ENCODE results near the gene NAV2.
"Not testable (repeated sequence)": the region's sequence is repeated elsewhere in the genome, so short reads cannot be mapped to it uniquely, and the experiment has no call there.

The NAV2 gene

GRCh38 chr11:19952911-19953310 is 240.3 kb downstream of the NAV2 start:
- no peak for DNase-seq (ENCODE audit: low read depth)

- DNase-seq (ENCODE audit: low read depth): no peak
These were observed 240.7 kb downstream of the NAV2 start for GRCh38 chr11:19953336-19953735.

GRCh38 chr11:19953909-19954308 is 241.3 kb downstream of the NAV2 start:
- DNase-seq (ENCODE audit: low read depth): no peak

GRCh38 chr11:19954899-19955298 is 242.3 kb downstream of the NAV2 start:
- DNase-seq (ENCODE audit: low read depth): no peak

GRCh38 chr11:19955660-19956059 is 243.0 kb downstream of the NAV2 start:
- DNase-seq (ENCODE audit: low read depth): no peak

GRCh38 chr11:19956228-19956627 is 243.6 kb downstream of the NAV2 start:
- DNase-seq (ENCODE audit: low read depth): no peak

GRCh38 chr11:19957294-19957943 is 244.8 kb downstream of the NAV2 start:
- DNase-seq (ENCODE audit: low read depth): no peak

- no peak for DNase-seq (ENCODE audit: low read depth)
These were observed 245.6 kb downstream of the NAV2 start for GRCh38 chr11:19958204-19958603.

GRCh38 chr11:19959210-19959609 is 246.6 kb downstream of the NAV2 start:
- DNase-seq (ENCODE audit: low read depth): no peak

GRCh38 chr11:19959648-19960059 is 247.0 kb downstream of the NAV2 start:
- DNase-seq (ENCODE audit: low read depth): no peak

GRCh38 chr11:19960410-19960809 is 247.8 kb downstream of the NAV2 start:
- not testable (repeated sequence) for DNase-seq (ENCODE audit: low read depth)

GRCh38 chr11:19961225-19961624 is 248.6 kb downstream of the NAV2 start:
- DNase-seq (ENCODE audit: low read depth): no peak

- DNase-seq (ENCODE audit: low read depth): no peak
These were observed 249.6 kb downstream of the NAV2 start for GRCh38 chr11:19962053-19962800.

GRCh38 chr11:19962801-19963175 is 250.2 kb downstream of the NAV2 start:
- no peak for DNase-seq (ENCODE audit: low read depth)

- no peak for DNase-seq (ENCODE audit: low read depth)
These were observed 251.2 kb downstream of the NAV2 start for GRCh38 chr11:19963697-19964387.

- DNase-seq (ENCODE audit: low read depth): no peak
These were observed 253.8 kb downstream of the NAV2 start for GRCh38 chr11:19966441-19966840.

GRCh38 chr11:19966927-19967326 is 254.3 kb downstream of the NAV2 start:
- no peak for DNase-seq (ENCODE audit: low read depth)

GRCh38 chr11:19967787-19968186 is 255.2 kb downstream of the NAV2 start:
- DNase-seq (ENCODE audit: low read depth): no peak

- no peak for DNase-seq (ENCODE audit: low read depth)
These were observed 256.2 kb downstream of the NAV2 start for GRCh38 chr11:19968860-19969259.

- no peak for DNase-seq (ENCODE audit: low read depth)
These were observed 258.3 kb downstream of the NAV2 start for GRCh38 chr11:19970944-19971343.

GRCh38 chr11:19972091-19972490 is 259.5 kb downstream of the NAV2 start:
- no peak for DNase-seq (ENCODE audit: low read depth)

GRCh38 chr11:19972651-19973050 is 260.0 kb downstream of the NAV2 start:
- no peak for DNase-seq (ENCODE audit: low read depth)

- DNase-seq (ENCODE audit: low read depth): no peak
These were observed 260.5 kb downstream of the NAV2 start for GRCh38 chr11:19973136-19973635.

Measured in T follicular helper cell (primary cell).